Smooth muscle cell (in vitro differentiated cells): ENCODE results near the gene DAD1. TPM values are rescaled to one million over a fixed set of nuclear protein-coding genes. Genes with fewer than 3 reads are reported as not detected.

ENCODE experiments used
- DNase-seq: peaks from one replicate; lab custom pipeline; 2025; ENCODE audit not compliant: unreplicated experiment; lab: John Stamatoyannopoulos, UW
- H2AFZ ChIP-seq: fragments of 200-600 bp; sonication (generic); 2 replicates; pipeline ENCODE4 v1.6.0; 2016; ENCODE audit warnings: antibody characterized with exemption, low read depth, mild to moderate bottlenecking
- H3F3A ChIP-seq: fragments of 200-600 bp; sonication (generic); 2 replicates; pipeline ENCODE4 v1.6.0; 2017; ENCODE audit warnings: antibody characterized with exemption, low read depth
- H3K27ac ChIP-seq: fragments of 200-600 bp; sonication (generic); 2 replicates; pipeline ENCODE4 v1.5.1; 2016; ENCODE audit warnings: low read depth, mild to moderate bottlenecking
- H3K27me3 ChIP-seq: fragments of 200-600 bp; sonication (generic); 2 replicates; pipeline ENCODE4 v1.6.1; 2016; ENCODE audit warnings: low read depth, mild to moderate bottlenecking
- H3K36me3 ChIP-seq: fragments of 200-600 bp; sonication (generic); 2 replicates; pipeline ENCODE4 v1.5.1; 2016; ENCODE audit warnings: low read depth
- H3K4me1 ChIP-seq: fragments of 200-600 bp; sonication (generic); 2 replicates; pipeline ENCODE4 v1.5.1; 2016; ENCODE audit warnings: low read depth
- H3K4me2 ChIP-seq: fragments of 200-600 bp; sonication (generic); 2 replicates; pipeline ENCODE4 v1.6.0; 2016; ENCODE audit warnings: mild to moderate bottlenecking
- H3K4me3 ChIP-seq: fragments of 200-600 bp; sonication (generic); 2 replicates; pipeline ENCODE4 v1.5.1; 2016; ENCODE audit warnings: mild to moderate bottlenecking
- H3K79me2 ChIP-seq: fragments of 200-600 bp; sonication (generic); 2 replicates; pipeline ENCODE4 v1.6.0; 2016; ENCODE audit warnings: low read depth, mild to moderate bottlenecking
- H3K9ac ChIP-seq: fragments of 200-600 bp; sonication (generic); 2 replicates; pipeline ENCODE4 v1.6.0; 2016; ENCODE audit warnings: low read depth
- H3K9me3 ChIP-seq: fragments of 200-600 bp; sonication (generic); replicated peaks from 2 replicates; pipeline ENCODE4 v1.5.1; 2016; ENCODE audit warnings: low read depth
- H4K20me1 ChIP-seq: fragments of 200-600 bp; sonication (generic); 2 replicates; pipeline ENCODE4 v1.6.0; 2016; ENCODE audit warnings: low read depth
- WGBS: methylation state at CpG from one replicate; pipeline ENCODE4 v1.1.7; 2016; ENCODE audit warnings: low lambda C conversion rate; 5-methylcytosine and 5-hydroxymethylcytosine counted together
- polyA plus RNA-seq: library from polyadenylated mRNA; unstranded; fragments of >200 nt; fragmentation: Nextera tagmentation; extraction: Ambion mirVana; gene quantifications from 2 replicates; pipeline ENCODE4 v1.2.1, GENCODE V29; 2016
- total RNA-seq: library from RNA; depleted of rRNA; stranded (reverse); fragments of >200 nt; gene quantifications from 2 replicates; pipeline ENCODE4 v1.2.3, GENCODE V29; 2014
- TF ChIP-seq, protein P1 (sequence below): fragments of 200-600 bp; sonication (generic); IDR thresholded peaks from 2 replicates; pipeline ENCODE4 v1.5.1; 2017; ENCODE audit warnings: borderline replicate concordance, mild to moderate bottlenecking, antibody characterized with exemption; ENCODE audit not compliant: insufficient read depth, poor library complexity, severe bottlenecking

Gene DAD1
- total and polyA plus RNA-seq, 2 experiments from 2014 or later: 533 to 571 TPM

DNA sequence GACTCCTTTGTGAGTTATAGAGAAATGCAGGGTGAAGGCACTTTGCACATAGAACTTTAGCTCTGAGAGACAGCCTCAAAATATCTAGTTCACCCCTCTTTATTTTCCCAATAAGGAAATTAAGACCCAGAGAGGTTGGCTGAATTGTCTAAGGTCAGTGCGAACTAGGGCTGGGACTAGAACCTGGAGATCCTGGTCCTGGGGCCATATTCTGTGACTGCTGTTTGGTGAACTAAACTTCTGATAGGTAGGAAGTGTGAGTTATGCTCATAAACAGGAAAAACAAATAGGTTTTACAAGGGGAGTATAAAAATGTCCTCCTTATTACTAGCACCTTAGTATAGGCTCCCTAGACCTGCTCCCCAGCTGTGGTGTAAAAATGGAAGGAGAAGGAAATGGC lies 53.9 kb downstream of the DAD1 start:
- H4K20me1 ChIP-seq: no peaks in the 10 kb centered on the region
- no peak overlapping the region for H3K4me3 ChIP-seq
- DNase-seq: no peak
- H2AFZ ChIP-seq: no peak overlapping the region
- peaks cover 5% of the 10 kb centered on the region for H3K4me1 ChIP-seq
- H3K27ac ChIP-seq: no peak overlapping the region
- no peaks in the 10 kb centered on the region for H3K27me3 ChIP-seq
- H3K9ac ChIP-seq: no peak overlapping the region
- no peak overlapping the region for H3K4me2 ChIP-seq
- H3K9me3 ChIP-seq: no peaks in the 10 kb centered on the region
- H3K36me3 ChIP-seq: no peaks in the 10 kb centered on the region
- H3F3A ChIP-seq: peaks cover 19% of the 10 kb centered on the region
- WGBS: 96% methylated on average over 1 of the region's 1 CpG
- TF ChIP-seq, protein P1, sequence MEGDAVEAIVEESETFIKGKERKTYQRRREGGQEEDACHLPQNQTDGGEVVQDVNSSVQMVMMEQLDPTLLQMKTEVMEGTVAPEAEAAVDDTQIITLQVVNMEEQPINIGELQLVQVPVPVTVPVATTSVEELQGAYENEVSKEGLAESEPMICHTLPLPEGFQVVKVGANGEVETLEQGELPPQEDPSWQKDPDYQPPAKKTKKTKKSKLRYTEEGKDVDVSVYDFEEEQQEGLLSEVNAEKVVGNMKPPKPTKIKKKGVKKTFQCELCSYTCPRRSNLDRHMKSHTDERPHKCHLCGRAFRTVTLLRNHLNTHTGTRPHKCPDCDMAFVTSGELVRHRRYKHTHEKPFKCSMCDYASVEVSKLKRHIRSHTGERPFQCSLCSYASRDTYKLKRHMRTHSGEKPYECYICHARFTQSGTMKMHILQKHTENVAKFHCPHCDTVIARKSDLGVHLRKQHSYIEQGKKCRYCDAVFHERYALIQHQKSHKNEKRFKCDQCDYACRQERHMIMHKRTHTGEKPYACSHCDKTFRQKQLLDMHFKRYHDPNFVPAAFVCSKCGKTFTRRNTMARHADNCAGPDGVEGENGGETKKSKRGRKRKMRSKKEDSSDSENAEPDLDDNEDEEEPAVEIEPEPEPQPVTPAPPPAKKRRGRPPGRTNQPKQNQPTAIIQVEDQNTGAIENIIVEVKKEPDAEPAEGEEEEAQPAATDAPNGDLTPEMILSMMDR: no peak
- no peaks in the 10 kb centered on the region for H3K79me2 ChIP-seq

DNA sequence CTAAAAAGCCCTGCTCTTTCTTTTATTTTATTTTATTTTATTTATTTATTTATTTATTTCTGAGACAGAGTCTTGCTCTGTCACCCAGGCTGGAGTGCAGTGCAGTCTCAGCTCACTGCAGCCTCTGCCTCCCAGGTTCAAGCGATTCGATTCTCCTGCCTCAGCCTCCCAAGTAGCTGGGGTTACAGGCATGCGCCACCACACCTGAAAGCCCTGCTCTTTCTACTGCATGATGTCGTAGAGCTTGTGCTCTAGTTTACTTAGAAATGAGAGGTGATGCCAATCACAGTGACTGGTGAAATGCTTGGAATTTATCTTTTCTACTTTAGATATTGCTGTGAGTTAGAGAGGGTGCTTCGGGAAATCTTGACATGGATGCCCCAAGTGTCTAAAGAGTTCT lies 54.5 kb downstream of the DAD1 start:
- TF ChIP-seq, protein P1: no peak
- H3K9me3 ChIP-seq: no peaks in the 10 kb centered on the region
- no peak for DNase-seq
- no peaks in the 10 kb centered on the region for H3K36me3 ChIP-seq
- no peak overlapping the region for H3K4me2 ChIP-seq
- H3K27me3 ChIP-seq: no peaks in the 10 kb centered on the region
- no peaks in the 10 kb centered on the region for H4K20me1 ChIP-seq
- peaks cover 19% of the 10 kb centered on the region for H3F3A ChIP-seq
- no peaks in the 10 kb centered on the region for H3K79me2 ChIP-seq
- H3K4me1 ChIP-seq: peaks cover 5% of the 10 kb centered on the region
- H3K9ac ChIP-seq: no peak overlapping the region
- H3K27ac ChIP-seq: no peak overlapping the region
- H3K4me3 ChIP-seq: no peak overlapping the region
- H2AFZ ChIP-seq: no peak overlapping the region
- 95% methylated on average over 5 of the region's 5 CpGs for WGBS

DNA sequence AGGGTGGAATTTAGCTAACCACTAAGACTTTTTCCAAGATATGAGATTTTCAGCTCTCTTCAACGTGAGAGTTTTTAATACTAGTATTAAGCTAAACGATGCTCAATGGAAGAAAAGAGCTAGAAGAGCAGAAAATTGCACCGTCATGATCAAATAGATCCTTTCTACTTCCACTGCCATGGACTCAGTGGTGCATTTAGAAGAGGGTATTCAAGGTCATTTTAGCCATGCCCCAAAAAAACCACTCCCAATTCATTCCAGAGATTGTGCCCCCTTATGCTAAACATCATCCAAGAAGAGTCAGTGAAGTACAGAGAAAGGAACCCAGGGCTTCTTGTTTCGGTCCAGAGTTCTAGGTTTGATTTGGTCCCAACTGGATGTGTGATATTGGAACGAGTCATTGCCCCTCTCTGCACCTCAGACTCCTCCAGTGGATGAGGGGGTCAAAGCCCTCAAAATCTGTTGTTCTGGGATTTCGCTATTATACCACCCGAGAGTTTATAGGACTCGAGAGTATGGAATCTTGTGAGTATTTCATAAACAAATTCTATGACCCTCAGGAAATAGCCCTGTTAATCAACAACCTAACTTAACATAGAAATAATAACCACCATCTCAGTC lies 55.2 kb downstream of the DAD1 start:
- 73% methylated on average over 8 of the region's 8 CpGs for WGBS
- Histone ChIP-seq H3K9me3 (no peaks in the 10 kb centered on the region), H3K4me1 (peaks cover 4% of the 10 kb centered on the region), H3F3A (peaks cover 16% of the 10 kb centered on the region), H3K36me3 (no peaks in the 10 kb centered on the region), H3K79me2 (no peaks in the 10 kb centered on the region), H3K27me3 (no peaks in the 10 kb centered on the region), H3K4me3 (no peak overlapping the region), H3K9ac (no peak overlapping the region), H2AFZ (no peak overlapping the region), H3K4me2 (no peak overlapping the region), H3K27ac (no peak overlapping the region), H4K20me1 (no peaks in the 10 kb centered on the region)
- TF ChIP-seq, protein P1: no peak
- DNase-seq: no peak

DNA sequence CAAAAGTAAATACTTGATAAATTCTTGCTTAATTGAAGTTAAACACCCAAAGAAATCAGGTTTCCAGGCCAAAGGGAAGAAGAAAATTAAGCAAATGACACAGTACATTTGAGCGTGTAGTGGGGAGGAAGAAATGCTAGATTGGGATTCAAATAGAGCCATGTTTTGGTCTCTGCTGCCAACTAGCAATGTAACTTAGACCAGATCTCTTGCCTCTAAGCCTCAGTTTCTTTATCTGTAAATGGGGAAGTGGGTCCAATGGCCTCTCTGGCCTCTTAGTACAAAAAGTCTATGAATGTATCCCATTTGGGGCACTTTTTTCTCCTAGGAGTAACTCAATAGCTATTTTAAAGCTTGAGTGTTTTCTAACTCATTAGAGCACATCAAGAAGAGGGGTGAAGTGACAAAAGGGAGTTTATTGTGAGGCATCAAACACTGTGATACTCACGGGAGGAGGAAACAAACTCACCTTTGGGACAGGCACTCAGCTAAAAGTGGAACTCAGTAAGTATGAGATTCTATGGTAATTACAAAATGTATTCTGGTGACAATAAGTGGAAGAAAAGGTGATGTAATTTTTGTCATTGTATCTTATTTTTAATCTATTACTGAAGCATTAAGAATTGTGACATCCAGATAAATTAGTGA lies 55.8 kb downstream of the DAD1 start:
- H3K36me3 ChIP-seq: no peaks in the 10 kb centered on the region
- TF ChIP-seq, protein P1: no peak
- H3F3A ChIP-seq: peaks cover 14% of the 10 kb centered on the region
- no peak for DNase-seq
- peak overlapping the region; percentile 54 for H3K4me2 ChIP-seq
- no peaks in the 10 kb centered on the region for H3K4me1 ChIP-seq
- no peak overlapping the region for H3K9ac ChIP-seq
- no peaks in the 10 kb centered on the region for H3K79me2 ChIP-seq
- H3K9me3 ChIP-seq: no peaks in the 10 kb centered on the region
- H2AFZ ChIP-seq: no peak overlapping the region
- H3K4me3 ChIP-seq: no peak overlapping the region
- WGBS: 82% methylated on average over 2 of the region's 2 CpGs
- no peaks in the 10 kb centered on the region for H4K20me1 ChIP-seq
- peak overlapping the region; percentile 36 for H3K27ac ChIP-seq
- no peaks in the 10 kb centered on the region for H3K27me3 ChIP-seq
